Liver (tissue), 3 donors: ENCODE measurements around the gene KRTAP10-2.

Experiments
- CTCF ChIP-seq: fragments of 150-350 bp; IDR thresholded peaks from 2 replicates; pipeline ENCODE4 v1.5.1; 2017; ENCODE audit warnings: improper control_type of control experiment, low read depth, low read length; ENCODE audit not compliant: missing input control
- JUND ChIP-seq, 2 donors: IDR thresholded peaks; 2 replicates each; pipeline ENCODE4 v1.6.1; 2016; ENCODE audit warnings: antibody characterized with exemption in 2 of 2
- NR2F2 ChIP-seq: IDR thresholded peaks from 2 replicates; pipeline ENCODE4 v1.6.1; 2016; ENCODE audit warnings: antibody characterized with exemption
- REST ChIP-seq: IDR thresholded peaks from 2 replicates; pipeline ENCODE4 v1.6.1; 2016; ENCODE audit warnings: antibody characterized with exemption, mild to moderate bottlenecking
- TF ChIP-seq, protein P1 (sequence below): IDR thresholded peaks from 2 replicates; pipeline ENCODE4 v1.6.1; 2016; ENCODE audit warnings: antibody characterized with exemption
- donor health status: healthy.
- donor health status: healthy.

DNA sequence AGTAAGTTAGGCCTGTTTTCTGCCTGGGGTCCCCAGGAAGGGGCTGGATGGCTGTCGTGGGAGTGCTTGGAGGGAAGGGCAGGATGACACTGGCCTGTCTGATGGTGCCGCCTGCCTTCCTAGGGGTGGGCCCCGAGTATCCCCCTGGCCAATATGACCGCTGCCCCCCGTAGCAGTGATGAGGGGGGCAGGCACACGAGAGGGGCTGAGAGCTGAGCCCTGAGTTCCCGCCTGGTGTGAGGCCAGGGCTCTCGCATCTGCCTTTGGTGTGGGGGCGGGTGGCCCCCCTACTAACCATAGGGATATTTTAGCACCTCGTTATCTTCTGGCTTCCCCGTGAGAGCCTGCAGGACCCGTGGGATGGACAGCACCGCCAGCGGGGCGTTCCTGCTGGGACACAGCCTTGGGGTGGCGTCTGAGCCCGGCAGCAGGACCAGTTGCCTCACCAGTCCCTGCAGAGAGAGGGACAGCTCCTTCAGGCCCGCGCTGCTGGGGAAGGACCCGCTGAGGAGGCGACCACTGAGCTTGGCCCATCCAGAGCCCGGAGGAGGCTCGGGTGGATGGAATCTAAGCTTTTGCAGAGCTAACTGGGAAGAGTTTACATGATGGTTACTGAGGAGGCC lies 21.7 kb downstream of the KRTAP10-2 start:
- TF ChIP-seq REST (no peak), CTCF (no peak), NR2F2 (no peak), JUND (IDR thresholded peaks at IDR 0.05) (no peak)
- TF ChIP-seq, protein P1, sequence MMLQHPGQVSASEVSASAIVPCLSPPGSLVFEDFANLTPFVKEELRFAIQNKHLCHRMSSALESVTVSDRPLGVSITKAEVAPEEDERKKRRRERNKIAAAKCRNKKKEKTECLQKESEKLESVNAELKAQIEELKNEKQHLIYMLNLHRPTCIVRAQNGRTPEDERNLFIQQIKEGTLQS, result no peak
